T47D (cell line): Measurements from ENCODE around the gene XPO4.
A peak's percentile ranks its signal among the peaks of the same experiment; 100 is the strongest.
"Not testable (repeated sequence)": the region's sequence is repeated elsewhere in the genome, so short reads cannot be mapped to it uniquely, and the experiment has no call there.

ENCODE experiments used
- DNase-seq, 2 experiments: peaks; one replicate each; pipeline versions ENCODE4 v3.0.0 to v3.0.0-alpha.2; 2011 to 2012; ENCODE audit warnings: low read depth in 1 of 2, low spot score in 1 of 2
- JUND ChIP-seq: IDR thresholded peaks from 2 replicates; pipeline ENCODE4 v1.6.1; 2012; ENCODE audit warnings: low read depth
- in situ Hi-C: cut with HindIII; loops from 2 replicates; pipeline ENCODE4 v1.10.0; 2016; ENCODE audit warnings: low sequenced_read_pairs, low pct_unique_long_range_greater_than_20kb

XPO4 gene

DNA sequence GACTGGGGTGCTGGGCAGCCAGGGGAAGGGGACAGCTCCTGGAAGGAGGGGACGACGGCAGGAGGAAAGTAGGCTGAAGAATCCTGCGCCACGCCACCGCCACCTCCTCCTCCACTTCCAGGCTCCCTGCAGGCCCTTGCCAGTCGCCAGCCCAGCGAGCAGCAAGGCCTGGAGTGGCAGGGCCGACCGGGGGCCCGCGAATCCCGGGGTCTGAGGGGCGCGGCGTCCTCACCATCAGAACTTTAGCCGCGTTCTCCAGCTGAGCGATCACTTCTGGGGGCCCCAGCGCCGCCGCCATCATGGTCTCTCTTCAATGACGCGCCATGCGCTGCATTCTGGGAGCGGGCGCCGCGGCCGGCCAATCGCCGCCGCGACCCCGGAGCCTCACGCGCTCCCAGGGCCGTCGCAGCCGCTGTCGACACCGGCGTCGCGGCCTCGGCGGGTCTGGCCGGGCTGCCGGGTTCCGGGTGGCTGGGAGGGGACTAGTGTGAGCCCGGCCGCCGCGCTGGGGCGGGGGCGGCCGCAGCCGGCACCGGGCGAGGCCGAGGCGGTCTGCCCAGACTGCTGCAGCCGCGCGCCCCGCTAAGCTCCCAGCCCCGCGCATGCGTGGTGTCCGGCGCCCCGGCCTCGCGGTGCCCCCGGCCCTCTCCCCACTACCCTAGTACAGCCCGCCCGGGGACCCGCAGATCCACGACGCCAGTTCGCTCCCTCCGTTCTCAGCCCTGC is at the start of gene XPO4:
XPO4 (minus strand) TSS at position 309 of the 726 bp plus-strand sequence; CDS start at position 301, 8 bp downstream.
- in situ Hi-C loops, result no loop called here
- TF ChIP-seq JUND, result no peak
- DNase-seq, result peak; percentile 78 to 84

DNA sequence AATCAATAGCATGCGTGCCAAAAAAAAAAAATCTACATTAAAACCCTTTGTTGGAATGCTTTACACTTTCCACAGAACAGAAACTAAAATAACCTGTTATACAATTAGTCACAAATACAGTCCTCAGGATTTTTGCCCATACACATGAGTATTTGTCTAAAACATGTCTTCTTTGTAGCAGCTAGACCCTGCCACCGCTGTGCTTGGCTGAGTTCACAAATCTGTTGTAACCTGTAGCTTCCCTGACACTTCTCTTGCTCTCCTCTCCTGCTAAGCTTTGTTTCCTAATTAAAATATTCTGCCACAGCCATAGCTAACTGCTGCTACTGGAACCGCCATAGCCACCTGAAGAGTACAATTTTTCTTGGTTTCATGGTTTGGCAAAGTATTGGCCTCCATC is 45.5 kb upstream of the XPO4 start:
- DNase-seq, in situ Hi-C loops: not testable (repeated sequence)

GRCh38 chr13:20945952-20946383 is 43.4 kb upstream of the XPO4 start:
- TF ChIP-seq JUND, result no peak
- in situ Hi-C loops, result no loop called here
- no peak for DNase-seq

DNA sequence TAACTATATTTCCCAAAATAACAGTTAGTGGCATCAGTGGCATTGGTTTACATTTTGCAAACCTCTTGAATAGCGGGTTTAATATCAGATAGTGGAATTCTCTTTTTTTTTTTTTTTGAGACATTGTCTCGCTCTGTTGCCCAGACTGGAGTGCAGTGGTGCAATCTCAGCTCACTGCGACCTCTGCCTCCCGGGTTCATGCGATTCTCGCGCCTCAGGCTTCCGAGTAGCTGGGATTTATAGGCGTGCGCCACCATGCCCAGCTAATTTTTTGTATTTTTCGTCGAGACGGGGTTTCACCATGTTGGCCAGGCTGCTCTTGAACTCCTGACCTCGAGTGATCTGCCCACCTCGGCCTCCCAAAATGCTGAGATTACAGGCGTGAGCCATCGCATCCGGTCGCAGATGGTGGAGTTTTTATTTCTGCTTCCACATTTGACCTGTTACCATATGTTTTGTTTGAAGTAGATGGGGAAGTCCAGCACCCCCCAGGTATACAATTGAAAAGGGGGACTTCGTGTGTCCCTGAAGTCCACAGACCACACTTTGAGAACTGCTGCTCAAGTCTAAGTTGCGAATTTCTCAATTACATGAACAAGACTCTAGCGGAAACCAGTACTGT is 40.5 kb upstream of the XPO4 start:
- in situ Hi-C loops, result no loop called here
- no peak for TF ChIP-seq JUND
- no peak for DNase-seq

- DNase-seq, in situ Hi-C loops: not testable (repeated sequence)
These were observed 38.0 kb upstream of the XPO4 start for GRCh38 chr13:20940511-20940910.

DNA sequence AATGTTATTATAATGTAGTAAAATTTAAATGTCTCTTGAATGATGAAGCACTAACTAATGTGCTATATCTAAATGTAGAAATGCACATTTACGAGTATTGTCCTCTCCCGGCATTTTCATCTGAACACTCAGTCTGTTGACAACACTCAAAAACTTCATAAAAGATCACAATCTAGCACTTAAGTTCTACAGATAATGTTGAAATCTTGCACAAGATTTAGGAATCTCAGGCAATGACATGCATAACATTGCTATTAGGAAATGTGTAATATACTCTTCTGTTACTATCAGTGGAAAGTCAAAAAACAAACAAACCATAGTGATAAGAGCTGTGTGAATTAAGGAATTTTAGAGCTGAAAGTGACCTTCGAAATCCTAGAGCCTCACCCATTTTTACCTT is 37.5 kb upstream of the XPO4 start:
- TF ChIP-seq JUND, result no peak
- no peak for DNase-seq
- in situ Hi-C loops, result no loop called here

- DNase-seq, result no peak
- TF ChIP-seq JUND, result no peak
- in situ Hi-C loops, result no loop called here
These were observed 37.1 kb upstream of the XPO4 start for GRCh38 chr13:20939662-20940061.

GRCh38 chr13:20938302-20938701 is 35.8 kb upstream of the XPO4 start:
- in situ Hi-C loops, result no loop called here
- no peak for TF ChIP-seq JUND
- no peak for DNase-seq

DNA sequence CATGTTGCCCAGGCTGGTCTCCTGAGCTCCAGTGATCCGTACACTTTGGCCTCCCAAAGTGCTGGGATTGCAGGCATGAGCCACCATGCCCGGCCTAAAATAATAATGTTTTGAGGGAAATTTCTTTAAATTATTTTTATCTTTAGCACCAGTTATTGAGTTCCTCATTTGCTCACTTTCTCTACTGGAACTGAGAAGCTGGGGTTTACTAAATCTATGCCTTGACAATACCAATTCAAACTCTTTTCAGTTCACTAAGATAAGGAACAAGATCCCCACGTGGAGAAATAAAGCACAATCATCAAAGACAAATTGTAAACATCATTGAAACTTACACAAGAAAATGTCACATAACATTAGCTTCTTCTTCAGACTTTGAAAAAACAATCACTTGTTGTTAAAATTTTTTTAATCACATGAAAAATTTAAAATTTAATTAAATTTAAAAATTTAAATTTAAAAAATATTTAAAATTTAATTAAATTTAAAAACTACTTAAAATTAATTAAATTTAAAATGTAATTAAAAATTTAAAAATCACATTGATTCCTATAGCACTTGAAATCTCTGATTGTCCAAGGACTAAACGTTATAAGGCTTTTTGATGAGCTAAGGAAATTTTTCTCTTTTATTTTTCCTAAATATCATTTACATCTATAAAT is 25.2 kb upstream of the XPO4 start:
- in situ Hi-C loops, result no loop called here
- no peak for DNase-seq
- no peak for TF ChIP-seq JUND

DNA sequence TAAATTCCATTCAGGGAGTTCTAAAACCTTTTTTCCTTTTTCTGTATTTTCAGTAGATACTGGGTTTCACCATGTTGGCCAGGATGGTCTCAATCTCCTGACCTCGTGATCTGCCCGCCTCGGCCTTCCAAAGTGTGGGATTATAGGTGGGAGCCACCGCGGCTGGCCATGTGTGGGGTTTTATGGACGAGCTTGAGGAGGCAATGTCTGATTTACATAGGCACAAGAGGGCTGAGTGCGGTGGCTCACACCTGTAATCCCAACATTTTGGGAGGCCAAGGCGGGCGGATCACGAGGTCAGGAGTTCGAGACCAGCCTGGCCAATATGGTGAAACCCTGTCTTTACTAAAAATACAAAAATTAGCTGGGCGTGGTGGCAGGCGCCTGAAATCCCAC is 22.8 kb upstream of the XPO4 start:
- DNase-seq, in situ Hi-C loops: not testable (repeated sequence)

- in situ Hi-C loops, result no loop called here
- peak in 1 of 2 experiments; percentile 75 for DNase-seq
- TF ChIP-seq JUND, result no peak
These were observed 22.3 kb upstream of the XPO4 start for GRCh38 chr13:20924758-20925394.

- in situ Hi-C loops, result no loop called here
- TF ChIP-seq JUND, result no peak
- no peak for DNase-seq
These were observed 20.7 kb upstream of the XPO4 start for GRCh38 chr13:20923272-20923671.

DNA sequence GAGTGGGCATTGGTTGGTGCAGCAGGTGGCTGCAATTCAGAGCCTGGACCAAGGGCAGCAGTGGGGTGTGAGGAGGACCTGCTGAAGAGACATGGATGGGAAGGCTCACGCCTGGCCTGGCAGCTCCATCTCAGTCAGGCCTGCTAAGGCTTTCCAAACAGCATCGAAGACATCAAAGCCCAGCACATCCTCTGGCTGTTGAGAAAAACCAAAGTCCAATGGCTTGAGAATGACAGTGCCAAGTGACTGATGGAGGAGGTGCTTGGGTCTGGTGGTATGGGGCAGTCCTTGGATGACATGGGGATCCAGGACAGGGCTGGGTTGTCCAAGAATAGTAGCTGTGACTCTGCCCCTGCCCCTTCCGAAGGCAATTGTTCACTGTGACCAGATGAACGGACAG is 19.0 kb upstream of the XPO4 start:
- DNase-seq, result no peak
- in situ Hi-C loops, result no loop called here
- no peak for TF ChIP-seq JUND

- DNase-seq, in situ Hi-C loops: not testable (repeated sequence)
These were observed 13.1 kb upstream of the XPO4 start for GRCh38 chr13:20915676-20916075.
